IMR-90 (cell line): ENCODE results near the gene UBR4. TPM values are rescaled to one million over a fixed set of nuclear protein-coding genes. Genes with fewer than 3 reads are reported as not detected.

Experiments used
- ATAC-seq: fragments of 200-7000 bp; cut with Tn5 transposase; 2 replicates; pipeline ENCODE4 v1.9.1; 2020; ENCODE audit warnings: low read depth, mild to moderate bottlenecking, moderate library complexity
- BruUV-seq: library from RNA; stranded (reverse); fragments of 400-500 nt; replicated peaks from 2 replicates; lab custom pipeline; 2021; lab: Mats Ljungman, UMichigan
- CTCF ChIA-PET: fragments of 300-600 bp; formaldehyde crosslinking; extraction: SDS; loops from one replicate; lab custom pipeline; 2021; ENCODE audit warnings: antibody characterized with exemption; lab: Yijun Ruan, JAX
- POLR2A ChIA-PET: fragments of 300-600 bp; sonication (Branson Sonifier 250); formaldehyde crosslinking; loops from one replicate; lab custom pipeline; 2022; ENCODE audit warnings: antibody characterized with exemption; ENCODE audit not compliant: unreplicated experiment; lab: Charles Lee
- DNase-seq: peaks from one replicate; pipeline ENCODE4 v3.0.0; 2013
- H2AFZ ChIP-seq: replicated peaks from 2 replicates; pipeline ENCODE3; 2013; ENCODE audit warnings: low read length, mild to moderate bottlenecking; ENCODE audit not compliant: poor library complexity
- H2AK5ac ChIP-seq: 2 replicates; pipeline ENCODE4 v1.6.1; 2013; ENCODE audit warnings: low read depth, low read length, inconsistent platforms
- H2AK9ac ChIP-seq: replicated peaks from 2 replicates; pipeline ENCODE3; 2013; ENCODE audit warnings: mild to moderate bottlenecking, low read depth, low read length, moderate library complexity; ENCODE audit not compliant: poor library complexity
- H2BK120ac ChIP-seq: 2 replicates; pipeline ENCODE4 v1.6.1; 2013; ENCODE audit warnings: low read depth, low read length, inconsistent platforms
- H2BK15ac ChIP-seq: 3 replicates; pipeline ENCODE4 v1.6.1; 2013; ENCODE audit warnings: low read depth, low read length, inconsistent platforms
- H2BK20ac ChIP-seq: 2 replicates; pipeline ENCODE4 v1.6.1; 2013; ENCODE audit warnings: low read depth, mild to moderate bottlenecking, inconsistent platforms, low read length, moderate library complexity
- H2BK5ac ChIP-seq: 2 replicates; pipeline ENCODE4 v1.6.1; 2013; ENCODE audit warnings: mild to moderate bottlenecking, low read depth, low read length, inconsistent platforms; ENCODE audit not compliant: poor library complexity, severe bottlenecking
- H3K14ac ChIP-seq: replicated peaks from 2 replicates; pipeline ENCODE4 v1.6.1; 2013; ENCODE audit warnings: low read depth, low read length, inconsistent platforms
- H3K18ac ChIP-seq: 2 replicates; pipeline ENCODE4 v1.6.1; 2013; ENCODE audit warnings: low read depth, low read length, control low read depth
- H3K23ac ChIP-seq: 2 replicates; pipeline ENCODE4 v1.6.1; 2013; ENCODE audit warnings: low read depth, low read length, inconsistent platforms
- H3K27ac ChIP-seq: 2 replicates; pipeline ENCODE4 v1.5.1; 2013; ENCODE audit warnings: mild to moderate bottlenecking, control low read depth, low read length; ENCODE audit not compliant: insufficient read depth
- H3K27me3 ChIP-seq: 2 replicates; pipeline ENCODE4 v1.6.1; 2013; ENCODE audit warnings: low read length; ENCODE audit not compliant: control insufficient read depth, insufficient read depth
- H3K36me3 ChIP-seq: 2 replicates; pipeline ENCODE4 v1.6.1; 2013; ENCODE audit warnings: low read length, mixed read lengths; ENCODE audit not compliant: control insufficient read depth, insufficient read depth
- H3K4ac ChIP-seq: 2 replicates; pipeline ENCODE4 v1.6.1; 2013; ENCODE audit warnings: low read depth, low read length, inconsistent platforms
- H3K4me1 ChIP-seq: 2 replicates; pipeline ENCODE4 v1.6.1; 2013; ENCODE audit warnings: low read length, mixed read lengths; ENCODE audit not compliant: control insufficient read depth, insufficient read depth
- H3K4me2 ChIP-seq: 2 replicates; pipeline ENCODE4 v1.6.1; 2013; ENCODE audit warnings: low read depth, mild to moderate bottlenecking, control low read depth, low read length, moderate library complexity
- H3K4me3 ChIP-seq: 2 replicates; pipeline ENCODE4 v1.5.1; 2013; ENCODE audit warnings: low read depth, mild to moderate bottlenecking, control low read depth, low read length, moderate library complexity; ENCODE audit not compliant: insufficient read depth
- H3K56ac ChIP-seq: 2 replicates; pipeline ENCODE4 v1.6.1; 2013; ENCODE audit warnings: low read length, inconsistent platforms; ENCODE audit not compliant: insufficient read depth; ENCODE audit errors: extremely low read depth
- H3K79me1 ChIP-seq, 2 experiments: 2 replicates each; pipeline ENCODE4 v1.6.1; 2013; ENCODE audit warnings: low read length in 2 of 2, inconsistent platforms in 1 of 2, low read depth in 1 of 2
- H3K9ac ChIP-seq: 2 replicates; pipeline ENCODE4 v1.6.1; 2013; ENCODE audit warnings: low read depth, low read length, control low read depth
- H3K9me1 ChIP-seq: 2 replicates; pipeline ENCODE4 v1.6.1; 2013; ENCODE audit warnings: low read length, inconsistent platforms; ENCODE audit not compliant: insufficient read depth
- H3K9me3 ChIP-seq: 2 replicates; pipeline ENCODE4 v1.6.1; 2013; ENCODE audit warnings: low read length; ENCODE audit not compliant: control insufficient read depth, insufficient read depth
- H4K20me1 ChIP-seq: 2 replicates; pipeline ENCODE4 v1.6.1; 2013; ENCODE audit warnings: low read length, inconsistent platforms; ENCODE audit not compliant: insufficient read depth
- H4K5ac ChIP-seq: 2 replicates; pipeline ENCODE4 v1.6.1; 2013; ENCODE audit warnings: mild to moderate bottlenecking, low read depth, low read length, control low read depth
- H4K8ac ChIP-seq, 2 experiments: 2 replicates each; pipeline ENCODE4 v1.6.1; 2013; ENCODE audit warnings: low read depth in 2 of 2, low read length in 2 of 2, control low read depth in 1 of 2, inconsistent platforms in 1 of 2
- H4K91ac ChIP-seq: 2 replicates; pipeline ENCODE4 v1.6.1; 2013; ENCODE audit warnings: low read depth, low read length, inconsistent platforms; ENCODE audit not compliant: insufficient read depth
- NFE2L2 ChIP-seq: fragments of 150-350 bp; IDR thresholded peaks from 2 replicates; pipeline ENCODE4 v1.6.1; 2016; ENCODE audit warnings: low read depth, mild to moderate bottlenecking, low read length
- WGBS, 2 experiments: methylation state at CpG; one replicate each; pipeline versions ENCODE4 v1.1.5 to v1.1.7; 2013; ENCODE audit warnings: missing lambda C conversion rate in 2 of 2; ENCODE audit not compliant: insufficient read length in 1 of 2; ENCODE audit errors: extremely low coverage in 2 of 2; 5-methylcytosine and 5-hydroxymethylcytosine counted together
- dilution Hi-C: fragments of 300-500 bp; cut with HindIII; formaldehyde crosslinking; loops from one replicate; pipeline ENCODE4 v1.14.3; 2018; ENCODE audit warnings: low sequenced_read_pairs; ENCODE audit not compliant: unreplicated experiment
- in situ Hi-C: fragments of 300-500 bp; cut with MboI; formaldehyde crosslinking; loops from 3 replicates; pipeline ENCODE4 v1.14.3; 2019; ENCODE audit warnings: low sequenced_read_pairs, inconsistent platforms, mixed read lengths
- intact Hi-C: fragments of 100-400 bp; cut with micrococcal nuclease; formaldehyde crosslinking; loops from 2 replicates; pipeline ENCODE4 v1.10.0; 2022
- polyA plus RNA-seq, 3 experiments: library from polyadenylated mRNA; depleted of rRNA; stranded (reverse); fragments of >200 nt; gene quantifications; 2 replicates each; pipeline ENCODE4 v1.2.3, GENCODE V29; 2012; ENCODE audit warnings: low replicate concordance in 1 of 3
- total RNA-seq: library from RNA; depleted of rRNA; stranded (reverse); fragments of >200 nt; gene quantifications from 2 replicates; pipeline ENCODE4 v1.2.3, GENCODE V29; 2012
- TF ChIP-seq, protein P1 (sequence below): fragments of 150-350 bp; IDR thresholded peaks from 2 replicates; pipeline ENCODE4 v1.6.1; 2017; ENCODE audit warnings: mild to moderate bottlenecking, antibody characterized with exemption, low read length, low read depth

Gene UBR4
- total and polyA plus RNA-seq, 2 of the 4 experiments (the other 2 are of a cell fraction) = 87.8 to 121 TPM

DNA sequence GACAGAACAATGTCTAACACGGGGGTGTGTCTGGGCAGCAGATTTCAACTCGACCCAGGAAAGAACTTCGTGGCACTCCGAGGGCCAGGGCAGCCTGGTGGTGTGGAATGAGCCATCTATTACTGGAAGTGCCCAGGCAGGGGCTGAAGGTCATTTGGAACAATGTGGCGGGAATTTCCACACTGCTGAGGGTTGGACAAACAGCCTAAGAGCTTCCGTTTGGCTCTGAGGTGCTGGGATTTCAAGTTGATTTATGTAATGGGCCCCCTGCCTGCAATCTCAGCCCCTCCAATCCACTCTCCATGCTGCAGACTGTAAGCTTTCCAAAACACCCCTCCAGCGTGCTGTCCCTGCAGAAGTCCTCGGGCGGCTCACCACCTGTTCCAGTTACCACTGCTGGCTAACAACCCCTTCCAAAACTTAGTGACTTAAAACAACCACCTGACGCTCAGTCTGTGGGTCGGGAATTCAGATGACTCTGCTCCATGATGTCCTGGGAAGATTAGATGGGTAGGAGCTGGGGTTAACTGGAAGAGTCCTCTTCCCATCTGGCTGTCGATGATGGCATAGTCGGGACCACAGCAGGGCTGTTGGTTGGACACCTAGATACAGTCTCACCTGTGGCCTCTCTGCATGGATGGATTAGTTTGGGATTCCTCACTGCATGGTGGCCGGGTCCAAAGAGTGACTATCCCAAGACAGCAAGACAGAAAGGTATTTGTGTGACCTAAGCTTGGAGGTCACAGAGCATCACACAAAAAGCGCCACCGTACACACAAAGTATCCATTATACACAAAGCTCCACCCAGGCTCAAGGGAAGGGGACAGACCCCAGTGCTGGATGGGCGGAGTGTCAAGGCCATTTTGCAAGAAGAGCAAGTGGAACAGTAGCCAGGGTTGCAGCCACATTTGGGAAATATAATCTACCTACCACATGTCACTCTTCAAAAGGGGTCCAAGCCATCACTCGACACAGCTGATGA, 163.9 kb downstream of the UBR4 start:
- Histone ChIP-seq H3K79me1 (no peaks in the 10 kb centered on the region), H3K27ac (no peak overlapping the region), H3K9me3 (no peaks in the 10 kb centered on the region), H2AFZ (no peak overlapping the region), H4K20me1 (no peaks in the 10 kb centered on the region), H3K9me1 (no peaks in the 10 kb centered on the region), H3K36me3 (no peaks in the 10 kb centered on the region), H2AK9ac (no peak overlapping the region), H4K91ac (no peak overlapping the region), H4K5ac (no peak overlapping the region), H3K9ac (no peak overlapping the region), H3K4me2 (no peak overlapping the region), H3K23ac (no peak overlapping the region), H3K18ac (no peak overlapping the region), H3K4ac (no peak overlapping the region), H2BK5ac (no peak overlapping the region), H3K4me3 (no peak overlapping the region), H3K27me3 (peaks cover 28% of the 10 kb centered on the region), H2BK15ac (no peak overlapping the region), H3K56ac (no peak overlapping the region), H2BK120ac (no peak overlapping the region), H3K14ac (no peak overlapping the region), H2BK20ac (no peak overlapping the region), H2AK5ac (no peak overlapping the region), H4K8ac (no peak overlapping the region), H3K4me1 (no peaks in the 10 kb centered on the region)
- DNase-seq = no peak
- intact Hi-C loops (no loop called here), in situ Hi-C loops (no loop called here), dilution Hi-C loops (no loop called here)
- no peak for ATAC-seq
- ChIA-PET POLR2A (no interaction called here), CTCF (no interaction called here)
- BruUV-seq = no TSS peak
- WGBS, 2 experiments = 78% methylated on average over 1 of the region's 18 CpGs; no CpG with 5 or more reads in 1 of the 2 experiments
- TF ChIP-seq, protein P1, sequence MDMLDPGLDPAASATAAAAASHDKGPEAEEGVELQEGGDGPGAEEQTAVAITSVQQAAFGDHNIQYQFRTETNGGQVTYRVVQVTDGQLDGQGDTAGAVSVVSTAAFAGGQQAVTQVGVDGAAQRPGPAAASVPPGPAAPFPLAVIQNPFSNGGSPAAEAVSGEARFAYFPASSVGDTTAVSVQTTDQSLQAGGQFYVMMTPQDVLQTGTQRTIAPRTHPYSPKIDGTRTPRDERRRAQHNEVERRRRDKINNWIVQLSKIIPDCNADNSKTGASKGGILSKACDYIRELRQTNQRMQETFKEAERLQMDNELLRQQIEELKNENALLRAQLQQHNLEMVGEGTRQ = no peak
- no peak for TF ChIP-seq NFE2L2
